Adipocyte (in vitro differentiated cells): ENCODE results near the gene ZCCHC17.
A peak's percentile ranks its signal among the peaks of the same experiment; 100 is the strongest.

Source experiments
- DNase-seq: peaks from one replicate; pipeline ENCODE4 v3.0.0-alpha.2; 2015; ENCODE audit warnings: low read depth
- H3K27me3 ChIP-seq: replicated peaks from 2 replicates; pipeline ENCODE4 v1.7.0; 2013; ENCODE audit warnings: mild to moderate bottlenecking, low read length, moderate library complexity; ENCODE audit not compliant: control insufficient read depth, insufficient read depth
- H3K36me3 ChIP-seq: 2 replicates; pipeline ENCODE4 v1.7.0; 2013; ENCODE audit warnings: low read length, mild to moderate bottlenecking, moderate library complexity; ENCODE audit not compliant: control insufficient read depth, insufficient read depth, severe bottlenecking
- H3K4me1 ChIP-seq: 2 replicates; pipeline ENCODE4 v1.7.0; 2013; ENCODE audit warnings: mild to moderate bottlenecking, low read length, moderate library complexity; ENCODE audit not compliant: control insufficient read depth, insufficient read depth
- H3K4me3 ChIP-seq: 2 replicates; pipeline ENCODE4 v1.7.0; 2013; ENCODE audit warnings: mild to moderate bottlenecking, low read length, moderate library complexity
- H3K9ac ChIP-seq: 2 replicates; pipeline ENCODE4 v1.7.0; 2013; ENCODE audit warnings: mild to moderate bottlenecking, low read length, moderate library complexity
- H3K9me3 ChIP-seq: 2 replicates; pipeline ENCODE4 v1.7.0; 2013; ENCODE audit warnings: mild to moderate bottlenecking, low read length, moderate library complexity; ENCODE audit not compliant: control insufficient read depth

ZCCHC17 gene

DNA sequence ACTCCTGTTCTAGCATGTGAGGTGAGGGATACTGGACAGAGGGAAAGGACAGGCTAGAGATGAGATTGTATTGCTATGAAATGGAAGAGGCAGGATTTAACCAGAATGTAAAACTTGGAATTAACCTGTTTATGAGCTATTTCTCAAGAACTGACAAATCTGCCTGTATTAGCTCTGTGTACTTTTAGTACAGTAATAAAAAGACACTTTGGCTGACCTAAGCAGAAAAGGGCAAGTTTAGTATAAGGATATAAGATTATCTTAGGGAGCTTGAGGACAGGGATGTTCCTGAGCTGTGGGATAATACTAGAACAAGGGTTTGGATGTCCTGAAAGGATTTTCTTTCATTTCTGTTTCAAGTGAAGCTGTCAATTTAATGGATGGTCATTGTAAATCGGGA is 11.2 kb downstream of the ZCCHC17 start:
- H3K4me3 ChIP-seq: no peak overlapping the region
- H3K36me3 ChIP-seq: peaks cover 32% of the 10 kb centered on the region
- no peak for DNase-seq
- no peaks in the 10 kb centered on the region for H3K9me3 ChIP-seq
- no peak overlapping the region for H3K9ac ChIP-seq
- H3K27me3 ChIP-seq: no peaks in the 10 kb centered on the region
- H3K4me1 ChIP-seq: peaks cover 18% of the 10 kb centered on the region

DNA sequence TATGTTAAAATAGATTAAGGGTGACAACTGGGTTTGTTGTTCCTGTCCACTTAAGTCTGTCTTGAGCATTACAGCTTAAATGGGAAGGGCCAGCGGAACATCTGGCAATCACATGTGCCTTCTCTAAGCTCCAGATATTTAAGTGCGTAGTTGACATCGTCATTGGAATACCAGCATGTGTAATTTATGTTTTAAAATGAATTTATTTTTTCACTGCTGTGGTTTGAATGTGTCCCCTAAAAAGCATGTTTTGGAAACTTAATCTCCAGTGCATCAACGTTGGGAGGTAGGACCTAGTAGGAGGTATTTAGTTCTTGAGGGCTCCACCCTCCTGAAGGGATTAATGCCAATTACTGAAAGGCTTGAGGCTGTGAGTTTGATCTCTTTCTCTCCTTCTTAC is 13.4 kb downstream of the ZCCHC17 start:
- no peak for DNase-seq

DNA sequence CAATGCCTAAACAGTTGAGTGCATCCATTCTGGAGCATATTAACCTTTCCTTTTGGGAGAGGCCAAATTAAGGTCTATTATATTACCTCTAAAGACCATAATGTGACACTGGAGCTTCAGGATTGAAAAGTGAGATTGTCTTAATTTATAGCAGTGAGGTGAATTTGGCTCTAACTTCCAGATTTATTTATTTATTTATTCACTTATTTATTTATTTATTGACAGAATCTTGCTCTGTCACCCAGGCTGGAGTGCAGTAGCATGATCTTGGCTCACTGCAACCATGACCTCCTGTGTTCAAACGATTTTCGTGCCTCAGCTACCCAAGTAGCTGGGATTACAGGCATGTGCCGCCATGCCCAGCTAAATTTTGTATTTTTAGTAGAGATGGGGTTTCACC is 19.1 kb downstream of the ZCCHC17 start:
- peaks cover 6% of the 10 kb centered on the region for H3K4me1 ChIP-seq
- no peaks in the 10 kb centered on the region for H3K27me3 ChIP-seq
- H3K9me3 ChIP-seq: no peaks in the 10 kb centered on the region
- H3K9ac ChIP-seq: no peak overlapping the region
- DNase-seq: no peak
- H3K36me3 ChIP-seq: peaks cover 92% of the 10 kb centered on the region
- no peak overlapping the region for H3K4me3 ChIP-seq

More for the DNA sequence above, 13.4 kb downstream of the ZCCHC17 start:
- Histone ChIP-seq H3K9me3 (no peaks in the 10 kb centered on the region), H3K9ac (no peak overlapping the region), H3K4me3 (no peak overlapping the region), H3K4me1 (peaks cover 24% of the 10 kb centered on the region), H3K27me3 (no peaks in the 10 kb centered on the region), H3K36me3 (peaks cover 48% of the 10 kb centered on the region)

DNA sequence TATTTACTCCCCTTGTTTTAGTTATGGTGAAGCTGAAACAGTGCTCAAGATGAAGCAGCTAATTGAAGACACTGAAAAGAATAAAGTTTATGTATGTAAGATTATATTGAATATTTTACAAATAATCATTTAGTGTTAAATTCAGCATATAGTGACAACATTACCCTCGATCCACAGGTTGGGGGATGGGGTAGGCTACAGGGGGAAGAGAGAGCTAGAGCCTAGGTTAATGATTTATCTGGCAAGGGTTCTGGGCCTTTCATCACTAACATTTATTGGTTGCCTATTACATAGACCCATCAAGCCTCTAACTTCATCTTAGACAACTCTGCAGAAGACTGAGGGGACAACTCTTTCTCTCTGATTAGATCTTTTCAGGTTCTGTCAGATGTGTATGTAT is 21.3 kb downstream of the ZCCHC17 start:
- Histone ChIP-seq H3K9ac (no peak overlapping the region), H3K9me3 (no peaks in the 10 kb centered on the region), H3K36me3 (peaks cover 77% of the 10 kb centered on the region), H3K4me3 (no peak overlapping the region), H3K4me1 (peaks cover 10% of the 10 kb centered on the region), H3K27me3 (no peaks in the 10 kb centered on the region)
- no peak for DNase-seq

DNA sequence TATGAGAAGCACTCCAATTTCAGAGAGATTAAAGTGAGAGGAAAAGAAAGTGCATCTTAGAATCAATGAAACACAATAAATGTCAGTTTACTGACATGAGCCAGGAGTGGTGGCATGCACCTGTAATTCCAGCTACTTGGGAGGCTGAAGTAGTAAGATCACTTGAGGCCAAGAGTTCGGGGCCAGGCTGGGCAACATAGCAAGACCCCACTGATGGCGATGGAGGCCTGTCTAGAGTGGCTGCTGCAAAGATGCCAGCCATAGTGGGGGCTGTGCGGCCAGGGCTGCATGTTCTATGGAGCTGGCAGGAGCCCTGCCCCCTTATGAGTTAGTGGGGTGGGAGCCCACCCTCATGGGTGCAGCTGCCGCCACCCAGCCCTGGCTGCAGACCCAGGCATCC is 27.3 kb downstream of the ZCCHC17 start:
- no peak for DNase-seq
- Histone ChIP-seq H3K4me1 (peaks cover 20% of the 10 kb centered on the region), H3K4me3 (no peak overlapping the region), H3K9ac (no peak overlapping the region), H3K36me3 (peaks cover 41% of the 10 kb centered on the region), H3K9me3 (no peaks in the 10 kb centered on the region), H3K27me3 (no peaks in the 10 kb centered on the region)

DNA sequence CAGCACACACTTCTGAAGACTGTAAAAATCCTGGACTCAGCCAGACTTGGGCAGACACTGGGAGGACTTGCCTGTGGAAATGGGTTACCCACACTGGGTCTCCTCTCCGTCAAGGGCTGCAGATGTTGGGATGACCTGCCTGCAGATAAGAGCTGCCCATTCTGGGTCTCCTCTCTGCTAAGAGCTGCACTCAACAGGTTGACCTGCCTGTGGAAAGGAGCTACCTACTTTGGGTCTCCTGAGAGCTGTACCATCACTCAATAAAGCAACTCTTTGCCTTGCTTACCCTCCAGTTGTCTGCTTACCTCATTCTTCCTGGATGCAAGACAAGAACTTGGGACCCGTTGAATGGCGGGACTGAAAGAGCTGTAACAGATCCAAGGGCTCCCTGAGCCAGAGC is 28.2 kb downstream of the ZCCHC17 start:
- Histone ChIP-seq H3K4me1 (peaks cover 20% of the 10 kb centered on the region), H3K36me3 (peaks cover 32% of the 10 kb centered on the region), H3K9ac (no peak overlapping the region), H3K27me3 (no peaks in the 10 kb centered on the region), H3K9me3 (no peaks in the 10 kb centered on the region), H3K4me3 (no peak overlapping the region)
- no peak for DNase-seq

DNA sequence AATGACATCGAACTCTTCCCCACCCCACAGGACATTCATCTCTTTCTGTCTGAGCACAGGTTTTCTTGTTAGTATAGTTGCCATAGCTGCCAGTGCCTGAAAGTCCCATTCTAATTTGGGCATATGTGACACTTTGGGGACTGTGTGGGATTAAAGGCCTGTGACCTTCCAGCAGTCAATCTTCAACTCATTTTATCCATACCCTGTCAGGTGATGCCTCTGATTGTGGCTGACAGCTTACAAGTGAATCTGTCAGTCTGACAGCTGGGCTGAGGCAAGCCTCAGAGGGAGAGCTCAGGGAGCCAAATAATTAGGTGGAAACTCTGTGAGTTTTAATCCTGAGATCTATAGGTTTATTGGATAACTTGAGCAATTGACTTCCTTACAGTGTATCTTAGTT is 29.6 kb downstream of the ZCCHC17 start:
- peaks cover 20% of the 10 kb centered on the region for H3K36me3 ChIP-seq

DNA sequence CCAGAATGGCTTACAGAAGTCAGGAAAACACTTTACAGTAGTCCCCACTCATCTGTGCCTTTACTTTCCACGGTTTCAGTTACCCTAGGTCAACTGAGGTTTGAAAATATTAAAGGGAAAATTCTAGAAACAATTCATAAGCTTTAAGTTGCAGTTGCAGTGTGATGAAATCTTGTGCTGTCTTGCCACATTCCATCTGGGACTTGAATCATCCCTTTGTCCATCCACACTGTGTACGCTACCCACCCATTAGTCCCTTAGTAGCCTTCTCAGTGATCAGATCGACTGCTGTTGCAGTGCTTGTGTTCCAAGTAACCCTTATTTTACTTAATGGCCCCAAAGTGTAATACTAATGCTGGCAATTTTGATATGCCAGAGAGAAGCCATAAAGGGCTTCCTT is 30.5 kb downstream of the ZCCHC17 start:
- H3K9ac ChIP-seq: peak overlapping the region; percentile 70
- H3K27me3 ChIP-seq: no peaks in the 10 kb centered on the region
- peaks cover 20% of the 10 kb centered on the region for H3K36me3 ChIP-seq
- H3K4me1 ChIP-seq: peaks cover 17% of the 10 kb centered on the region
- H3K9me3 ChIP-seq: no peaks in the 10 kb centered on the region
- no peak overlapping the region for H3K4me3 ChIP-seq
- peak; percentile 67 for DNase-seq

More for the DNA sequence above, 29.6 kb downstream of the ZCCHC17 start:
- Histone ChIP-seq H3K9me3 (no peaks in the 10 kb centered on the region), H3K9ac (no peak overlapping the region), H3K4me3 (no peak overlapping the region), H3K27me3 (no peaks in the 10 kb centered on the region), H3K4me1 (peaks cover 20% of the 10 kb centered on the region)
- no peak for DNase-seq

DNA sequence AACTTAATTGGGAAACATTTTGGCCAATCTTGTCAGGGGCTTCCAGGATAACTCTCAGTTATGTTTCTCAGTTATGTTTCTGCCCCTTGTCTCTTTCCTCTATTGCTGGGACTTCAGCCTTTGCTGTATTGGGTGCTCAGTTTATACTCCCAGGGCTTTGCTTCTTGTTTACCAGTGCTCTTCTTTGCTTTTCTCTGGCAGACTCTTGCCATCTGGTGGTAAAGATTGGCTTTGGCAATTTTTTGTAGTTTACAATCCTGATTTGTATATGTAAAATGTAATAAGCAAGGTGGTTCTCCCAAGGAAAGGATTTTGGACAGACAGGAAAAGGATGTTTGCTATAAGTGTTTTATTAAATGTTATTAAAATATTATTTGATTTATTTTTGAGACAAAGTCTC is 38.2 kb downstream of the ZCCHC17 start:
- Histone ChIP-seq H3K9me3 (no peaks in the 10 kb centered on the region), H3K27me3 (no peaks in the 10 kb centered on the region), H3K9ac (no peak overlapping the region), H3K4me1 (no peaks in the 10 kb centered on the region), H3K36me3 (peaks cover 27% of the 10 kb centered on the region), H3K4me3 (no peak overlapping the region)
- DNase-seq: peak; percentile 67

DNA sequence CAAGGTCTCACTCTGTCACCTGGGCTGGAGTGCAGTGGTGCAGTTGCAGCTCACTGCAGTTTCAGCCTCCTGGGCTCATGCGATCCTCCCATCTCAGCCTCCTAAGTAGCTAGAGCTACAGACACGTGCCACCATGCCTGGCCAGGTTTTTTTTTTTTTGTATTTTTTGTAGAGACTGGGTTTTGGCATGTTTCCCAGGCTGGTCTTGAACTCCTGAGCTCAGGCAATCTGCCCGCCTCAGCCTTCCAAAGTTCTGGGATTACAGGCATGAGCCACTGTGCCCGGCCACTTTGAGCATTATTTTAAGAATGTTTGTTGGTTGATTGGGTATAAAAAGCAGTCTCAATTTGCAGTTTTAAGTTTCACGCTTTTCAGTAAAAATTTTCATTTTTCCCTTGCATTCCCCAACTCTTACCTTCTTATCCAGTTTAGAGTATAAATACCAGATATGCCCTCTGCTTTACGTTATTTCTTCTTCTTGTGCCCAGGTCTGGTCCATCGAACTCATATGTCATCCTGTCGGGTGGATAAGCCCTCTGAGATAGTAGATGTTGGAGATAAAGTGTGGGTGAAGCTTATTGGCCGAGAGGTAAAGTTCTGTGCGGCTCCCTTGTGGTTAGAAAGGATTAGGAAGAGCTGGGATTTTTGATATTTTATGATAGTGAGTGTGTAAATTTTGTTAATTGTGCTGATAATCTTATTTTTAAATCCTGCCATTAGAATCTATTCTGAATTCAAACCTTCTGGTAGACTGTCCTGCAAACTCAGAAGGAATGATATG is 40.0 kb downstream of the ZCCHC17 start:
- H3K9me3 ChIP-seq: no peaks in the 10 kb centered on the region
- peaks cover 4% of the 10 kb centered on the region for H3K4me1 ChIP-seq
- DNase-seq: no peak
- no peak overlapping the region for H3K9ac ChIP-seq
- H3K27me3 ChIP-seq: no peaks in the 10 kb centered on the region
- peaks cover 29% of the 10 kb centered on the region for H3K36me3 ChIP-seq
- no peak overlapping the region for H3K4me3 ChIP-seq

DNA sequence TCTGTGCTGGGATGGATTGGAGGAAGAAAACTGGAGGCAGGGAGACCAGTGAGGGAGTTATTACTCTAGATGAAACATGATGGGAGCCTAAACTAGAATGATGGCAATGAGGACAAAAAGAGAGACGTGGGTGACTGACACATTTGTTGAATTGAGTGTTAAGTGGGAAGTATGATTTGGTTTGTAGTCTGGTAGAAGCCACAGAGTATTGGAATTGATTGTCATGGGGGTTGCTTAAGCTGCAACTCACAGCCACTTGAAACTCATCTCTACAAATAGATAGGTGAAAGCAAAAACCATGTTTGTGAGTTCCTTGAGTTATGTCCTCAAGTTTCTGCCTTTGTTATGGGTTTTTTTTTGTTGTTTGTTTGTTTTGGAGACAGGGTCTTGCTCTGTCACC is 47.7 kb downstream of the ZCCHC17 start:
- peaks cover 55% of the 10 kb centered on the region for H3K36me3 ChIP-seq

DNA sequence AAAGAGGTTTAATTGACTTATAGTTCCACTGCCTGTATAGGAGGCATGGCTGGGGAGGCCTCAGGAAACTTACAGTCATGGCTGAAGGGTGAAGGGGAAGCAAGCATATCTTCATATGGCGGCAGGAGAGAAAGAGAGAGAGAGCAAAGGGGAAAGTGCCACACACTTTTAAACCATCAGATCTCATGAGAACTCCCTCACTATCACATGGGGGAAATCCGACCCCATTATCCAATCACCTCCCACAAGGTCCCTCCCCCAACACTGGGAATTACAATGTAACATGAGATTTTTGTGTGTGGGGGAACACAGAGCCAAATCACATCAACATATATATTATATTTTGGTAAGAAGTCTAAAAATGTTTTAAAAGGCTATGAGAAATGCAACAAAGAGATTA is 48.8 kb downstream of the ZCCHC17 start:
- DNase-seq: no peak
- H3K27me3 ChIP-seq: no peaks in the 10 kb centered on the region
- H3K9me3 ChIP-seq: no peaks in the 10 kb centered on the region
- H3K9ac ChIP-seq: no peak overlapping the region
- H3K4me3 ChIP-seq: no peak overlapping the region
- peaks cover 4% of the 10 kb centered on the region for H3K4me1 ChIP-seq
- peaks cover 64% of the 10 kb centered on the region for H3K36me3 ChIP-seq

More for the DNA sequence above, 47.7 kb downstream of the ZCCHC17 start:
- H3K4me1 ChIP-seq: peaks cover 4% of the 10 kb centered on the region
- DNase-seq: no peak
- no peak overlapping the region for H3K9ac ChIP-seq
- no peak overlapping the region for H3K4me3 ChIP-seq
- no peaks in the 10 kb centered on the region for H3K27me3 ChIP-seq
- H3K9me3 ChIP-seq: no peaks in the 10 kb centered on the region
